Measurements from ENCODE around the gene LYZ. TPM values are rescaled to one million over a fixed set of nuclear protein-coding genes. Genes with fewer than 3 reads are reported as not detected.
"Not testable (repeated sequence)": the region's sequence is repeated elsewhere in the genome, so short reads cannot be mapped to it uniquely, and the experiment has no call there.

LYZ gene
- total RNA-seq, 1 experiment from 2014 or later = not detected

GRCh38 chr12:69317233-69317632 lies 30.9 kb upstream of the LYZ start:
- no CpG with 5 or more reads among the region's 2 CpGs for WGBS (ENCODE audit: extremely low coverage, insufficient read length, low lambda C conversion rate)
- H4K20me1 ChIP-seq (ENCODE audit: control insufficient read depth, insufficient read depth, insufficient read length); H2BK12ac ChIP-seq (ENCODE audit: insufficient read length, low read depth, low read length); H3K9ac ChIP-seq (ENCODE audit: extremely low read depth, insufficient read length, low read length); H3K4me1 Mint-ChIP-seq; H2AFZ ChIP-seq (ENCODE audit: low read length); H3K79me1 ChIP-seq (ENCODE audit: insufficient read depth, low read depth, low read length, poor library complexity, severe bottlenecking); H3T11ph ChIP-seq (ENCODE audit: low read length); H4K8ac ChIP-seq (replicated peaks; ENCODE audit: insufficient read length, low read depth, low read length); H3K4ac ChIP-seq (ENCODE audit: low read depth, low read length); H3K4me1 ChIP-seq (ENCODE audit: insufficient read depth, low read length); H3K56ac ChIP-seq (ENCODE audit: insufficient read length, low read depth, low read length); H3K27ac ChIP-seq (ENCODE audit: insufficient read length, low read depth, low read length); H3K23ac ChIP-seq (ENCODE audit: insufficient read length, low read depth, low read length); H4K5ac ChIP-seq (ENCODE audit: insufficient read length, low read depth, low read length); H2BK20ac ChIP-seq (ENCODE audit: low read depth, low read length, poor library complexity, severe bottlenecking); H4K91ac ChIP-seq (ENCODE audit: insufficient read length, low read depth, low read length); H3K18ac ChIP-seq (ENCODE audit: insufficient read length, low read depth, low read length); H3K4me2 ChIP-seq (ENCODE audit: insufficient read depth, insufficient read length, low read length); H2BK15ac ChIP-seq (ENCODE audit: low read depth, low read length); H3K4me3 Mint-ChIP-seq; H3K27me3 ChIP-seq (ENCODE audit: insufficient read depth, low read length); H3K27ac Mint-ChIP-seq; H2AK5ac ChIP-seq (ENCODE audit: insufficient read length, low read length); H2BK120ac ChIP-seq (ENCODE audit: low read depth, low read length, poor library complexity, severe bottlenecking); H3K14ac ChIP-seq (ENCODE audit: insufficient read depth, low read length); DNase-seq; H3K9me3 ChIP-seq (ENCODE audit: control insufficient read depth, low read depth, low read length); H3K79me2 ChIP-seq (ENCODE audit: insufficient read depth, low read length); H3K23me2 ChIP-seq (ENCODE audit: insufficient read length, low read depth, low read length, poor library complexity, severe bottlenecking); H2BK5ac ChIP-seq (ENCODE audit: insufficient read length, low read length); H3K27me3 Mint-ChIP-seq (ENCODE audit: low read depth): not testable (repeated sequence)
- peaks cover 19 to 36% (median 19%) of the 10 kb centered on the region in 3 experiments for H3K36me3 Mint-ChIP-seq (ENCODE audit: insufficient read depth in 1 of 3, low read depth in 3 of 3)
- peaks cover 36 to 52% of the 10 kb centered on the region in 2 experiments for H3K9me3 Mint-ChIP-seq
